CD4-positive, alpha-beta T cell treated with Interleukin-10 for 1 hour (primary cell): ENCODE results near the gene SERPINA12.
"Not testable (repeated sequence)": the region's sequence is repeated elsewhere in the genome, so short reads cannot be mapped to it uniquely, and the experiment has no call there.

Experiments
- DNase-seq: peaks from one replicate; pipeline ENCODE4 v3.0.0-alpha.2; 2020

Gene SERPINA12

GRCh38 chr14:94535506-94535905 is 26.2 kb upstream of the SERPINA12 start:
- DNase-seq: no peak

GRCh38 chr14:94532447-94532846 is 23.2 kb upstream of the SERPINA12 start:
- no peak for DNase-seq

GRCh38 chr14:94531187-94531586 is 21.9 kb upstream of the SERPINA12 start:
- no peak for DNase-seq

- DNase-seq: no peak
Observed at GRCh38 chr14:94524093-94524492, 14.8 kb upstream of the SERPINA12 start.

- no peak for DNase-seq
Observed at GRCh38 chr14:94523265-94523664, 14.0 kb upstream of the SERPINA12 start.

- DNase-seq: no peak
Observed at GRCh38 chr14:94522115-94522724, 13.0 kb upstream of the SERPINA12 start.

GRCh38 chr14:94521375-94522114 is 12.3 kb upstream of the SERPINA12 start:
- DNase-seq: no peak

- no peak for DNase-seq
Observed at GRCh38 chr14:94517641-94518257, 8.5 kb upstream of the SERPINA12 start.

GRCh38 chr14:94517248-94517640 is 8.0 kb upstream of the SERPINA12 start:
- DNase-seq: no peak

- no peak for DNase-seq
Observed at GRCh38 chr14:94515856-94516255, 6.6 kb upstream of the SERPINA12 start.

- no peak for DNase-seq
Observed at GRCh38 chr14:94515426-94515825, 6.2 kb upstream of the SERPINA12 start.

- DNase-seq: no peak
Observed at GRCh38 chr14:94514351-94514750, 5.1 kb upstream of the SERPINA12 start.

- not testable (repeated sequence) for DNase-seq
Observed at GRCh38 chr14:94510481-94510880, 1.2 kb upstream of the SERPINA12 start.

GRCh38 chr14:94505641-94506040 is 3.6 kb downstream of the SERPINA12 start:
- DNase-seq: no peak

- no peak for DNase-seq
Observed at GRCh38 chr14:94505206-94505605, 4.1 kb downstream of the SERPINA12 start.

- DNase-seq: no peak
Observed at GRCh38 chr14:94501588-94502516, 7.4 kb downstream of the SERPINA12 start.

GRCh38 chr14:94500264-94500663 is 9.0 kb downstream of the SERPINA12 start:
- no peak for DNase-seq

- no peak for DNase-seq
Observed at GRCh38 chr14:94499673-94500072, 9.6 kb downstream of the SERPINA12 start.

GRCh38 chr14:94498215-94498614 is 11.1 kb downstream of the SERPINA12 start:
- no peak for DNase-seq

GRCh38 chr14:94494085-94494484 is 15.2 kb downstream of the SERPINA12 start:
- DNase-seq: no peak

- no peak for DNase-seq
Observed at GRCh38 chr14:94491511-94491910, 17.8 kb downstream of the SERPINA12 start.

- DNase-seq: no peak
Observed at GRCh38 chr14:94489336-94489735, 19.9 kb downstream of the SERPINA12 start.

GRCh38 chr14:94486883-94487282 is 22.4 kb downstream of the SERPINA12 start:
- no peak for DNase-seq
